Embryonic facial prominence (tissue), 1 donor: ENCODE measurements around the gene SMIM32.

Experiments
- DNase-seq: peaks from one replicate; pipeline ENCODE4 v3.0.0-alpha.2; 2016; ENCODE audit errors: extremely low spot score

Gene SMIM32

DNA sequence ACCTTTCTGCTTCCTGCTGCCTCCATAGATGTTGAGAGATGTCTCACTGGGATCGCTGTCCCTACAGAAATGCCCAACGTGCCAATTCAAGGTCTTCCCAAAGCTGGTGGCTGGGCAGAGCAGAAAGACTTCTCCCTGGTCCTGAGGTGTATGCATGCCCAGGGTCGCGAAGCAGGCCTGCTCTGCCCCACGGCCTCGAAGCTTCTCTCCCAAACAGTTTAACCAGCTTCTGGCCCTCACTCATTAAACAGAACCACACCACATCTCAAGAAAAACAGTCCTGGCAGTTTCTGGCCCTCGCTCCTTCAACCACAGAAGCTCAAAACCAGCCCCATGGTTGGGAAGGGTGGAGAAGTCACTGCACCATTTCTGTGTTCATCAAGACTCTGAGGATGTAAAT lies 14.7 kb upstream of the SMIM32 start:
- no peak for DNase-seq

DNA sequence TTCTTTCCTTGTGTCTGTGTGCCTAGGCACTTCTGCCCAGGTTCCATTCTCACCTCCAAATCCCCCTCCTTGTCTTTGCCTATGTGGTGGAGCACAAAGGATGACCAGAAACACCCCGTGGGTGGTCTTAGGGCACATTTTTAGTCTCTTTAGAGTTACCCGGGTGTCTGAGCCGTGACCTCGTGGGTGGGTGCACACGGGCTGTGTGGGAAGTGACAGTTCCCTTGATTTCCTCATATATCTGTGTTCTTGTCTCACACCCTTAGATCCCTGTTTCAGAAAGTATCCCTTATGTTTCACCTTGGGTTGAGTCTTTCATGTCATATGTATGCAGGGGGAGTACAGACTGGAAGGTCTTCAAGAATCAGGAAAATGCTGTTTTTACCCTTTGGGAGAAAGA lies 13.4 kb upstream of the SMIM32 start:
- DNase-seq: no peak

DNA sequence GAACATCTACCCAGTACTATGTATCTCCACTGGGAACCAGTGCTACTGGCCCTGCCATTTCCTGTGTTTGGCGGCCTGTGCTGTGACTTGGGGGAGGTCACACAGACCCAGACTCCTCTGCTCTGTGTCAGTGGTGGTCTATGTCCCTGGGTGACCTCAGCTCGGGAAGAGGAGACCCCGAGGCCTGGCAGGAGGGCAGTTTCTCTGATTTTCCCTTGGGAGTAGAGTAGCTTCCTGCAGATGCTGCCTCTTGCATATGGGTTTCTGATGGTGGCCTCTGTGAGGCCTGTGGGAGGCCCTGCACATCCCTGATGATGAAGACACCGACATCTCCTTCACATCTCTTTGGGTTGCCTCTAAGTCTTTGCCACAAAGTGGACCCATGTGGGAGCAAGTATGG lies 13.0 kb upstream of the SMIM32 start:
- no peak for DNase-seq

DNA sequence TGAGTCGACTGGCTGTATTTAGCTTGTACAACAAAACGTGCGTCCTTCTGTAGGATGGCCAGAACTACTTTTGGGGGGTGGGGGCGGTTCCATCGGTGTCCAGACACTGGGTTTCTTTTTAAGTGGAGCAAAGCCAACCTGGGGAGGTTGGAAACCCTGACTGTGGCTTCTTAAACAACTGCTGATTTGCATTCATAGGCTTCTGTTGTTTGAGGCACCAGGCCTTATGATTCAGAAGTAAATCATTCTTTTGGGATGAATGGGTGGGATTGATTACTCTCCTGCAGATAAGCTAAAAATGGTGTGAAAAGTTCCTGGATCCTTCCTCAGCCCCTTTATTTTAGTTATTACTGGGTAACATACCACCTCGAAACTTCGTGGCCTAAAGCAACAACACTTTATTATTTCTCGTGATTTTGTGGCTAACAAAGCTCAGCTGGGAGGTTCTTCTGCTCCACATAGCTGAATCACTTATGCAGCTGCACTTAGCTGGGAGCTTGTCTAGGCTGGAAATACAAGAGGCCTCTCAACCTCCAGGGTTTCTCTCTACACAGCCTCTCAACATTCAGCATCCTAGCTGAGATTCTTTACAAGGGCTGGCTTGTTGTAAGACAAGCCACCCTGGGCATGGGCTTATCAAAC lies 12.2 kb upstream of the SMIM32 start:
- no peak for DNase-seq

DNA sequence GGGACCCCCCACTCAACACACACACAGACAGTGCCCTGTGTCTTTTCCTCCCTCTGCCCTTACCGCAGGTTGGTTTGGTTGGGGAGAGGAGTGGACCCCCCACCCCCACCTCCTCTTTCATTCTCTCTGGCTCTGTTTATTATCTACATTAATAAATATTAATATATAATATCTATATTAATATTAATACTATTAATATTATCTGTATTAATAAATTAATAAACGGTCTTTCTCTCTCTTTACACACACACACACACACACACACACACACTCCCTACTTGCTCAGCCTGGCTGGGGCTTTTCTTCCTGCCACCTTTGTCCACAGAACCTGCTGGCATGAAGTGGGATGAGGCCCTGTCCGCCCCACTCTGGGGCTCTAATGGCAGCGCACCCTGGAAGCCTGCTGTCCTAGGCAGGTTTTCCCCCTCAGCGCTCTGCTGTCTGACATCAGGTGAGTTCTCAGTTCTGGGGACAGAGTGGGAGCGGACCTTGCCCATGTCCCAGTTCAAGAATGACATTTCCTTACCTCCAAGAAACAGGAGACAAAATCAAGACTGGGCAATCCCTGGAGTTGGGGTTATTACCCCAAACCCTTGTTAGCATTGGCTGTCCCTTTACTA lies 10.5 kb upstream of the SMIM32 start:
- no peak for DNase-seq

DNA sequence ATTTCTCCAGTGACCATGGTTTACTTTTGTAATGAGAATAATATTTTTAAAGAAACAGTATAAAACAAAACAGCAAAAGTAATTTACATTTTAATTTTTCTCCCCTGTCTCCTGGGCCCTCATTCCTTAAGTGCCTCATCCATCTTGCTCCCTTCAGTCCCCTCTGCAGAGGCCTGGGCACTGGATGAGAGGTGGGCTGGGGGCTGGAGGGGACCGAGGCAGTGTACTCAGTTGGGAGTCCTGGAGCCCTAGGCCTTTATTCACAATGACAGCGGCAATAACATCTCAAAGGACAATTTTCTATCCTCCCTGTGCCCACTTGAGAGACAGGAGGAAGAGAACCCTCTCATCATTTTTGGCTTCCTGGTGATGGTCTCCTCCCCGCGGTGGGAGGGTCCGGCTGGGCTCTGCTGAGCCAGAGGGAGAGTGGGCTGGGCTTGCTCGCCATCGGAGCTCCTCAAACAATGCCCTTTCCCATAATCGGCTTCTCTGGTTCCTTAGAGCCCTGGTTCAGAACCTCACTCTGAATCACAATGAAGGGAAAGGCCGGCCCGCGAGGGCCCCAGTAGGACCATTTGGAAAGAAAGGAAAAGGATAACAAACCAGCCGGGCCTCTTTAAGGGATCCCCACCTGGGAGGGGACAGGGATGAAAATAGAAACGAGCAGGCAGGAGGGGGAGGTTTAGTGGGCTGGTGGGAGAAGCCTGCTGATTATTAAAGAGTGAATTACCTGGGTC lies 9.7 kb upstream of the SMIM32 start:
- DNase-seq: no peak

DNA sequence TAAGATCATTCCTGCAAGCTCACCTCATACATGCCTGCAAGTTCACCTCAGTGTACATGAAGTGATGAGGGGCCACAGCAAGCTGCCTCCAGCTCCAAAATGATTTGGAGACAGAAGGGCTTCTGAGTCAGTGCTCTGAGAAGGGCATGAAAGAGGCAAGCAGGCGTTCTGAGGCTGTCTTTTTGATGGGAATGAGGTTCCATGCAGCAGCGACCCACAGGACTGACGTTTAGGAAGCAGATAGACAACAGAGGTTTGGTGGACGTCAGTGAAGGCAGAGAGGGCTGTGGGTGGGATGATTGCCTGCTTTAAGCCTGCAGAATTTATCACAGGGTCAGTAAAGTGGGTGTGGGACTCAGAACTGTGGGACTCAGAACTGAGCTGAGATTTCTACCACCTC lies 8.9 kb upstream of the SMIM32 start:
- no peak for DNase-seq

DNA sequence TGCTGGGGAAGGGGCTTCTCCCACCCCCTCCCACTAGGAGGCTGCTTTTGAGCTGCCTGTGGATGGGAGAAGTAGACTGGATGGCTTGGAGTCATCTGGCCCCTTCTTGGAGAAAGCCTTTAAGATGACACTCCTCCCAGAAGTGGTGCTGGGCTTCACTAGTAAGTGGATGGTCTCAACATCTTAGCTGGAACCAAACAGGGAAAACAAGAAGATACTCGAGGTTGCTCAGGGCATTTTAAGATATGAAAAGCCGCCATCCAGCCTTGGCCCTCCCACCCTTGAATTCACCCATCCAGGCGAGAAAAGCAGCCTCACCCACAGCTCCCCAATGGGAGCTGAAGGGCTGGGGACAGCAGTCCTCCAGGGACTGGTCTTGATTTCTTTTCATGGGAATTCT lies 7.8 kb upstream of the SMIM32 start:
- no peak for DNase-seq

DNA sequence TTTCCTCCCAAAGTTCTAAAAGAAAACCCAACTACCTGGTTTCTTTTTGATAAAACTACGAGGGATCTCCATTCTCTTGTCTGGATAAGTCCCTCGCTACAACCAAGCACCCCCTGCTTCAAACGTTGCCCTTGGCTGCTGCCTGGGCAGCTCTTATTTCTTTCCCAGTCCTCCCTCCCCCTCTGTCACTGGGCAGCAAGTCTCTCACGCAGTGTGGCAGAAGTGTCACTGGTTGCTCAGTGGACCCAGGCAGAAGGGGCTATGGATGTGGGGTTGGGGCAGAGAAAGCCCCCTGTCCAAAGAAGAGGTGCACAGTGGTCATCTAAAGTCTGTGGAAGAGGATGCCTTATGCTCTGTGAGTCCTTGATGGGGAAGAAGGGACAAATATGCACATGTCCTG lies 7.2 kb upstream of the SMIM32 start:
- no peak for DNase-seq

DNA sequence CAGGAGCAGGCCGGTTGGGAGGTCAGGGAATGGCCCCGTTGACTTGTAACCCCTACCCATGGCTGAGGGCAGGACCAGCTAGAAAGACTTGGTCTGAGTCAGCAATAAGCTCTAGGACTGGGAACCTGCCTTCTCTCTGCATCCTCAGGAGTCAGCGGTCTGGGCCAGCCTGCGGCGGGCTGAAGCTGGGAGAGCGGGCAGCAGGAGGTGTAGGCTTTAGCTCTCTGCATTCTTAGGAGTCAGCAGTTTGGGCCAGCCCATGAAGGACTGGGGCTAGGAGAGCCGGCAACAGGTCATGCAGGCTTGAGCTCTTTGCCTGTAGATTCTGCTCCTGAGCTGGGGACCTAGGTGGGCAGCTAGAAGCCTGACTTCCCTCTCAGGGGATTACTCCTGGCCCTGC lies 6.4 kb upstream of the SMIM32 start:
- DNase-seq: no peak

DNA sequence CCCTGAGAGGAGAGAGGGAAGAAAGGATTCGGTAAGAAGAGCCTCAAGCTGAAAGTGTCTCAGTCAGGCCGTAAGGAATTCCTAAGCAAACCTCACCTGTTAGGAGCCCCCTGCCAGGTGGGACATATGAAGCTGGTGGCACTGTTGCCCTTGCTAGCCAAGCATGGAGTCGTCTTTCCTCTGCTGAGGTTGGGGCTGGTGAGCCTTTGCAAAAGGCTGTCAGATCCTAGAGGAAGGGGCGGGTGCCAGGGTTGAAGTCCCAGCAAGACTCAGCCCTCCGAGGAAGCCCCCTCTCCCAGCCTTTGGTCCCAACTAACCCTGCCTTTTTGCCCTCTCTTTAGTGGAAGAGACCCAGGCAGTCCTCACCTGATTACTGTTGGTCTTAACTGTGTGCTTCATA lies 5.5 kb upstream of the SMIM32 start:
- DNase-seq: no peak

DNA sequence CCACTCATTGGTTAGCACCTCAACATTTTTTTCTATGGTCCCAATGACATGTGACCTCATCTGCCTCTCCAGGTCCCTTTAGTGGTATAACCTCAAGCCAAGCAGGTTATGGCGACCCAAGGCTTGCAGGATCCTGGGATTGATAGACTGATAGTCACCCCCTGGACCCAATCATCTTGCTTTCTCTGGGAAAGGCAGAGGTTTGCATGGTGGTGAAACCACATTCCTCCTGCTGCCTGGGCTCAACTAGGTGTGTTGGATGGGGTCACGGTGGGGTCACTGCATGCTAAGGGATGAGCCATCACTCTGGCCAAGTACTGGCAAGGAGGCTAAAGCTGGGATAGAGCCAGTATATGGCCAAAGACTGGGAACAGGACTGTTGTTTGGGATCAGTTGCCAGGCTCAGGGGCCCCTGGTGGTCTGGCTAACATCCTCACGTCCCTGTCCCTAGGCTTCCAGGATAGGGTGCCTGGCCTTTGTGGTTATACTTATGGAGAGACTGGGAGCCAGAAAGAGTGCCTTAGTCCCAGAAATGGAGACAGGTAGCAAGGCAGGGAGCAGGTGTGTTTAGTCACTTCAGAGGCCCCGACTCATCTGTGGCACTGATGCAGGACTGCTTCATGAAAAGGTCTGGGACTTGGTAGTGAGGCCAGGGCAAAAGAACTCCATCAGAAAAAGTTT lies 4.6 kb upstream of the SMIM32 start:
- no peak for DNase-seq

DNA sequence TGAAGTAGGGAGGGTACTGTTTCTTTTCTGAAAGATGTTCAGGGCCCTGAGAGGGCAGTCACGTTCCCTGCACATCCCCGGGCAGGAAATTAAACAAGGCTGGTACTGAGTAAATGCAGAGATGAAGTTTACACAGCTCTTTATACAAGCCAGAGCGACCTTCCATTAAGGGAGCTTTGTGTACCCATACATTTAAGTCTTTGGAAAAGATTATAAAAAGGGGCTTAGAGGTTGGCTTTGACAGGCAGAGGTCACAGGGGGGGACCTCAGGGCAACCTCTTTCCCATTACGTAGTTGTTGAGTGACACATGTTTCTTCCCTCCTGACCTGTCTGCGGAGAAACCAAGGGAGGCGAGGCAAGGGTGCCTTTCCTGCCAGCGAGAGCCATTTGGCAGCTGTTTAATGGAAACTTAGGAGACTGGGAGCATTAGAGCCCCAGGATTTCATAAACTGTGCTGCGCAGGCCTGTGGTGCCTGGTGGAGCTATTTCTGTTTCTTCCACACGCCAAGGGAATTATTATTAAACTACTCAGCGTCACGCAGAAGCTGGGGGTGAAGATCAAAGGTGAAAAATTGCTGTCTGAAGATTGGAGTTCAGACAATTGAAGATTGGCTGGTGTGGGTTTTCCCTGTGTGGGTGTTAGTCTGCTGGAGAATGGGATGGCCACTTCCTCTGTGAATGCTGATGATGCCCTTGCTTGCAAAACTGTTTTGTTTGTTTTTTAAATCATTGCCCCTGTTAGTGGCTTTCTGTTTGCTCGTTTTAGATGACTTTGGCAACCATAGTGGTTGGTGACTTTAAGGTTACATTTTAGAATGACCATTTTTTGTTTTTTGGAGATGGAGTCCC lies 3.2 kb upstream of the SMIM32 start:
- no peak for DNase-seq

DNA sequence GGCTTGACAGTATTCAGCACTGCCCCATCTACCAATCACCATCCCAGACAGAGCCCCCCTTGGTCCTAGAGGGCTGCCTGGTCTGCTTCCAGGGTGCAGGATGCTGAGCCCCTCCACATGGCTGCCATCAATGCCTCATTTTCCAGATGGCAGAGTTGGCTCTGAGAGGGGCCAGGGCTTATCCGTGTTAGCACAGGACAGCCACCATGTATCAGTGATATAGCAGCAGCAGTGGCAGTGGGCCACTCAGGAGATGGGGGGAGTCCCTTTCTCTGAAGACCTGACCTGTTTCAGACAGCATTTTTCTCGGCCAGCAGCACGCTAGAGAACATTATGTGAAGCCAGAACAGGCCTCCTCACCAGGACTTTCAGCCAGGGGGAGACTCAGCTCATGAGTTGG lies 1.6 kb upstream of the SMIM32 start:
- DNase-seq: no peak

DNA sequence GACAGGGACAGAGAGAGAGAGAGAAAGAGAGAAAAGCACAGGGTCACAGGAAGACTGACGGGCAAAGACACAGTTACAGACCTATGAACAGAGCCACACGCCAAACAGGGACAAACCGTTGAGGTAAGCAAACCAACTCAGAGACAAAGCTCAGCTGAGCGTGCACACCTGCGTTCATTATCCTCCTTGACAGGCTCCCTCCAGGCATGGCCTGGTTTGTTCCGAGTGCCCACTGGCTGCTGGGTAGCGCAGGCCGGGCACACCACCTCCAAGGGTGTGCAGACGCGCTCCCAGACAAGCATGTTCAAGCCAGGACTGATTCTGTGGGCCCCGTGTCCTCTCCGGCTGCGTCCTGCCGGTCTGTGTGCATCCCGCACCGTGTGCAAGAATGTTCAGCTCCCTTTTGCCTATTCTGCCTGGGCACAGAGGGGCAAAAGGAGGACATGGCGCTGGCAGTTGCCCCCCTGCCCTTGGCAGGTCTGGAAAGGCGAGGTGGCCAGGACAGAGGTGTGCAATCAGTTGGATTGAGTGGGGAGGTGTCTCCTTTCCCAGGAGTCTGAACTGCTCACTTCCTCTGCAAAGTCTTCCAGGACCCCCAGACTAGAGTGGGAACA lies 467 bp upstream of the SMIM32 start:
- no peak for DNase-seq

DNA sequence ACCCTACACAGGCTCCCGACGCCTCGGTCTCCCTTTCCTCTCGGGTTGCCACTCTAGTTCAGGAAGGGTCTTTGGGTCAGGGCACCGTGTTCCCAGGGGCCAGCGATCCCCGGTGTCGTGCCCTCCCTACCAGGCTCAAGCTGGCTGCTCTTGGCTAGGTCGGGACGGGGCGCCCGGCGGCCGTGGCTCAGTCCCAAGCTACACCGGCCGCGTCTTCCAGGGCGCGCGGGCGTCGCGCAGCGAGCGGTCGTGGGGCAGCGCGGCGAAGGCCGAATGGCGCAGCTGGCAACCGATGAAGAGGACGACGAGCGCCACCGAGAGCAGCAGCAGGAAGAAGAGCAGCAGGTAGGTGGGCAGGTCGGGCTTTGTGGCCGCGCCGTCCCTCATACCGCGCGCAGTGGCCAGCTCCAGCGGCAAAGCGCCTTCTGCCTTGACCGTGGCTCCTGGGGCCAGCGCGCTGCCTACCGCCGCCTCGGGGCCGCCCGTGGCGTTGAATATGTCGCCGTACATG lies 892 bp downstream of the SMIM32 start:
- no peak for DNase-seq

DNA sequence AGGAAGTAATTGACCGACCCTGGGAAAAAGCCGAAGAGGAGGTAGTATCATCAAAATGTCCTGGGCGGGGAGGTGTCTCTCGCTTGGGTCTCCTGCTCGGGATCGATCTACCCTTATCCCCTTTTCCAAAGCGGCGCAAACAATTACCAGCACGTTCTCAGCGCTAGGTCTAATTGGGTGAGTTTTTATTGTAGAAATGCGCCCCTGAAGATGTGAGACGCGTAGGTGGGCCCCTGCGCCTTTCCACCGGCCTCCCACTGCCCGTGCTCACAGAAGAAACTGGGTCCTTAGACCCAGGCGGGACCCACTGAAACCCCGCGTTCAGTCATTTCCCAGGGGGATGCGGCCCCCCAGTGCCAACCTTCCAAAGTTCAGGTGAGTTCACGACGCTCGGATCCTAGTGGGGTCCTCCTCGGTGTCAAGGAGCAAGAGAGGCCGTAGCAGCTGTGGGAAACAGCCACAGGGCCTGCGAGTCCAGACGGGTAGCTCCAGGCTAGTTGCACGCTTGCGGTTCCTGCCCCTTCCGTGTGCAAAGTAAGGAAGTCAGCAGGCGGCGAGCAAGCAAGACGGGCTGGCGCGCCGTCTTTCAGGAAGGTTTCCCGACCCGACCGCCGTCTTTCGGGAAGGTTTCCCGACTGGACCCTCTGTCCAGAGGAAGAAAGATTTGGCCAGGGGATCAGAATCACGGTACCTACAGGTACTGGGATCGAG lies 1.5 kb downstream of the SMIM32 start:
- no peak for DNase-seq

DNA sequence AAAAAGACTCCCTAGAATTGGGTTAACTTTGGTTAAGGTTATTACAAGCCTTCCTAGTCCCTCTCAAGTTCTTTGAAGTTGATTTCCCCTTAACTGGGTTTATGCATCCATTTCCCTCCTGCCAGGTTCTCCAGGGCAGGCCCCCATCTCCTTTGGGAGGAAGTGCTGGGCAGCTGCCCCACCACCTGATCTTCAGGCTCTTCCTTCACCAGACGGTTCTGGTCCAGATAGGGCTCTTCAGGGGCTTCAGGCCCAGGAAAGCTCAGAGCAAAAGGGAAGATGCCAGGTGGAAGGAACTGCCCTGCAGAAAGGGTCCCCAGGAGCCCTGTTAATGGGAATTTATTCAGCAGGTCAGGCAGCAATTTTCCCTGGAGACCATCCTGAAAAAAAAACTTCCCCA lies 2.1 kb downstream of the SMIM32 start:
- DNase-seq: no peak

DNA sequence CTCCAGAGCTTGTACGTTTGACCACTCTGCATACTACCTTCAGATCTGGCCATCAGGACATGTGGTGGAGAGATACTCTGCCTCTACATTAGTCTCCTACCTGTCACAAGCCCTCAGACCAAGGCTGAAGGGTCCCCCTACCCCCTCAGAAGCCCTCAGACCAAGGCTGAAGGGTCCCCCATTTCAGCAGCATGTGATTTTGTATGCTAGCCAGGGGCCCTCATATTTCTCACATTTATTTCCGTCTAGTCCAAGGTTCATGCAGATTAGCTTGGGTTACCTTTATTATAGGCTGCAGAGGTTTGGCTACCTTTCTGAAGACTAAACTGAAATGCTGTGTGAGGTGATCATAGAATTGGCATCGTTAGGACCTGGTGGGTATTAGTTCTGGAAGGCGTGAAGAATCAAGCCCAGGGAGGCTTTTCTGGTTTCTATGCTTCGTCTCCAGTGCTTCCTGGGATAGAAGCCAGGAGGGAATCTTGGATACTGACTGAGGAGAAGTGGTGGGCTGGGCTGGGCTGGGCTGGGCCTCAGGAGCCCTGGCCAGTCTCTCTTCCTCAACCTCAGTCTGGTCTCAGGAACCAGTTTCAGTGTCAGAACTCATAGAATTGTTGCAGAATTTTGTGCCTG lies 2.8 kb downstream of the SMIM32 start:
- DNase-seq: no peak

DNA sequence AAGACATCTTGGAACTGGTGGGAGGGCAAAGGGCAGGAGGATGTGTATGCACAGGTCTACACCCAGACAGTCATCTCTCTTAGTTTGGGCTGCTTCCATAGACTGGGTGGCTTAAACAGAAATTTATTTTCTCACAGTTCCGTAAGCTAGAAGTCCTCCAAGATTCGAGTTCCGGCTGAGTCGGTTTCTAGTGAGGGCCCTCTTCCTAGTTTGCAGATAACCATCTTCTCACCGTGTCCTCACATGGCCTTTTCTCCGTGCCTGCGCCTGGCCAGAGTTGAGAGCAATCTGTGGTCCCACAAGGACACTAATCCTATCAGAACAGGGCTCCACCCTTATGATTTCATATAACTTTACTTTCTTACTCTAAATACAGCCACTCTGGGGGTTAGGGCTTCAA lies 4.1 kb downstream of the SMIM32 start:
- no peak for DNase-seq
